Measurements from ENCODE around the gene DCAF15.

DCAF15 gene

GRCh38 chr19:13931391-13932148 is 20.7 kb upstream of the DCAF15 start:
- no peak for DNase-seq

- DNase-seq: no peak
Measured at GRCh38 chr19:13932149-13932637, 20.1 kb upstream of the DCAF15 start.

- DNase-seq: no peak
Measured at GRCh38 chr19:13932911-13933393, 19.4 kb upstream of the DCAF15 start.

GRCh38 chr19:13934785-13935109 is 17.6 kb upstream of the DCAF15 start:
- no peak for DNase-seq

DNA sequence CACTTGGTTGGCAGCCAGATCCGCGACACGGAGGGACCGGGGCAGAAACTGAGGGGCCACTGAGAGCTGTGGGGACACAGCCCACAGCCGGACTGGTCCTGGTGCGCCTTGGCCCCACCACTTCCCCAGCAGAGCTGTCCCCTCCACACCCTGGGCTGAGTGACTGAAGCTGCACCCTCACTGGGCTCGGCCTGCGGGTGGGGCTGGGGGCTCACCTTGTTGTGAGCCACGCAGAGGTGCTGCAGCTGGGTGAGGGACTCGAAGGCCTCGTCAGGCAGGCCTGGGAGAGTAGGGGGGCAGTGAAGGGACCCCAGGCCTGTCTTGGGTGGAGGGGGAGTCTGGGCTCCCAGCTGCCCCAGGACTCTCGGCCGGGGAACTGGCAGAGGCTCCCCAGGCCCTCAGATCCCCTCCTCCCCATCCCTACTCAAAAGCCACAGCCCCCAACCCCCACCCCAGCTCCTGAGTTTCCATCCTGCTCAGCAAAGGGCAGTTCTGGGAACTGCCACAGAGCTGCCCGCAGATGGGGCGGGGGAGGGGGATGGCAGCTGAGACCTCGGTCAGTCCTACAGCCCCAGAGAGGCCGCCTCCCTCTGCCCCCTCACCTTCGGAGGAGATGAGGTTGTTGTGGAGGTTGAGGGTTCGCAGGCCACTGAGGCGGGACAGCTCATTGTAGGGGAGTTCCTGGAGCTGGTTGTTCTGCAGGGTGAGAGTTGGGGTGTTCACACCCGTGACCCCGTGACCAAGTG is 16.4 kb upstream of the DCAF15 start:
- no peak for DNase-seq

GRCh38 chr19:13937479-13938300 is 14.6 kb upstream of the DCAF15 start:
- no peak for DNase-seq

GRCh38 chr19:13938301-13939064 is 13.8 kb upstream of the DCAF15 start, which contains the start of gene PODNL1:
TSS of gene PODNL1 (minus strand) at chr19:13938417. CDS start at chr19:13938181, 236 bp downstream.
- peak; percentile 91 for DNase-seq

- no peak for DNase-seq
Measured at GRCh38 chr19:13942023-13942684, 10.2 kb upstream of the DCAF15 start.

GRCh38 chr19:13946414-13946813 is 5.9 kb upstream of the DCAF15 start:
- DNase-seq: no peak

DNA sequence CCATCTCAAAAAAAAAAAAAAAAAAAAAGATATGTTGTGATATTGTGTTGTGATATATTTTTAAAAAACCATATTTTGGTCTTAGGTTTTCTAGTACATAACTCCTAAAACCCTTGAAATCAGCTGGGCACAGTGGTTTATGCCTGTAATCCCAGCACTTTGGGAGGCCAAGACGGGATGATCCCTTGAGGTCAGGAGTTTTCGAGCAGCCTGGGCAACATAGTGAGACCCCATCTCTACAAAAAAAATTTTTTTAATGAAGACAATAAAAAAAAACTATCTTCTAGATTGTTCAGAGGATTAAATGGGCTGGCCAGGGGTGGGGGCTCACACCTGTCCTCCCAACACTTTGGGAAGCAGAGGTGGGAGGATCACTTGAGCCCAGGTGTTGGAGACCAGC is 1.3 kb upstream of the DCAF15 start:
- DNase-seq: no peak

GRCh38 chr19:13951799-13952153 is 533 bp upstream of the DCAF15 start:
- DNase-seq: no peak

- peak; percentile 57 for DNase-seq
Measured at GRCh38 chr19:13952931-13953531, 722 bp downstream of the DCAF15 start.

GRCh38 chr19:13954185-13954584 is 1.9 kb downstream of the DCAF15 start:
- no peak for DNase-seq

GRCh38 chr19:13955662-13956364 is 3.5 kb downstream of the DCAF15 start:
- no peak for DNase-seq

DNA sequence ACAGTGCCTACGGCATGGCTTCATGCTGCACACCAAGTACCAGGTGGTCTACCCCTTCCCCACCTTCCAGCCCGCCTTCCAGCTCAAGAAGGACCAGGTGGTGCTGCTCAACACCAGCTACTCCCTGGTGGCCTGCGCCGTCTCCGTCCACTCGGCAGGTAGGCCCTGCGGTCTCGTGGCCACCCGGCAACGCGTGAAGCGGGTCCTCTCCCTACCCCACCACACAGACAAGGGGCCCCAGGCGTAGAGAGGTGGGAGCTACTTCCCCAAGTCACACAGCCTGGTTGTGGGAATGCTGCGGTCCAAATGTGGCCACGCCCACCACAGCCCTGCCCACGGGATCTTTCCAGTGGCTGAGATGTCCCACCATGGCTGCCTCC is 4.0 kb downstream of the DCAF15 start:
- no peak for DNase-seq

- no peak for DNase-seq
Measured at GRCh38 chr19:13957051-13957450, 4.7 kb downstream of the DCAF15 start.

DNA sequence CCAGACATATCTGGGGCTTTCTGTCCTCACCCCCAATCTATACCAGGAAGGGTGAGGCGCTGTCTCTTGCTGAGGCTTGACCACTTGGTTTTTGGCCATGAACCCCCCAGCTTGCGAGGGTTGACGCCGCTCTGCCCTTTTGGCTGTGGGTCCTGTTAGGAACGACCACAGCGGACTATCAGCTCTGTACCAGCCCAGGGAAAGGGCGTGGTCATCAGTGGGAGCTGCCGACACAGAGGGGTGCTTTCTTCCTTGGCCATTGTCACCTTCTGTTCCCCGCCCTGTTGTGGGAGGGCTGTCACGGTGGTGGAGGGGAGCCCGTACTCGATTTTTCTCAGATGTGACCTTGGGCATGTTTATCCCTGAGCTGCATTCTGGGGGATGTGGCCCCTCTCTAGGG is 5.7 kb downstream of the DCAF15 start:
- no peak for DNase-seq

DNA sequence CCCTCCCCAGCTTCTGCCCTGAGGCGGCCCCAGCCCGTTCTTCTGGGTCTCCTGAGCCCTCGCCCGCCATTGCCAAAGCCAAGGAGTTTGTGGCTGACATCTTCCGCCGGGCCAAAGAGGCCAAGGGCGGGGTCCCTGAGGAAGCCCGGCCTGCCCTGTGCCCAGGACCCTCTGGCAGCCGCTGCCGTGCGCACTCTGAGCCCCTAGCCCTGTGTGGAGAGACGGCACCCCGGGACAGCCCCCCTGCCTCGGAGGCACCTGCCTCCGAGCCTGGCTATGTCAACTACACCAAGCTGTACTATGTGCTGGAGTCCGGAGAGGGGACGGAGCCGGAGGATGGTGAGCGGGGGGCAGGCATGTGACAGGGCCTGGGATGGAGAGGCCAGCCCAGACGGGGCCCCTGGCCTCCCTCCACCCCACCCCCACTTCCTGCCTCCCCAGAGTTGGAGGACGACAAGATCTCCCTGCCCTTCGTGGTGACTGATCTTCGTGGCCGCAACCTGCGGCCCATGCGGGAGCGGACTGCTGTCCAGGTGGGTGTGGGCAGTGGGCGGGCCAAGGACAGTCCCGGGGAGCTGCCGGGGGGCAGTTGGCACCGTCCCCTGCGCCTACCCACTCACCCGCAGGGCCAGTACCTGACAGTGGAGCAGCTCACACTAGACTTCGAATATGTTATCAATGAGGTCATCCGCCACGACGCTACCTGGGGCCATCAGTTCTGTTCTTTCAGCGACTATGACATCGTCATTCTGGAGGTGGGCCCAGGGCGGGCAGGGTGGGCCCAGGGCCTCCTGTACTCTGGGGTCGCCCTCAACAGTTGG is 7.0 kb downstream of the DCAF15 start:
- no peak for DNase-seq

GRCh38 chr19:13959962-13960862 is 7.9 kb downstream of the DCAF15 start:
- no peak for DNase-seq
